ENCODE results near the gene CXXC4.

GRCh38 chr4:104451573-104451972, 43.1 kb downstream of the CXXC4 start:
- TF ChIP-seq POLR2AphosphoS5 (IDR thresholded peaks at IDR 0.05; ENCODE audit: borderline replicate concordance, low read depth, low read length) (no peak), FOXP2 (optimal IDR thresholded peaks at IDR 0.05; ENCODE audit: control extremely low read depth, extremely low read length, insufficient read depth) (no peak)

Data from SK-N-MC (cell line).